ENCODE data around the gene TCP11L2.

GRCh38 chr12:106369624-106370346 lies 67.3 kb downstream of the TCP11L2 start:
- TF ChIP-seq CTCF (IDR thresholded peaks at IDR 0.05; ENCODE audit: insufficient read depth, low read depth, low read length) (no peak), EZH2 (IDR thresholded peaks at IDR 0.05; ENCODE audit: insufficient read depth, low read length) (no peak)

All from astrocyte (in vitro differentiated cells and primary cell).